Measurements from ENCODE around the gene UBN2.

GRCh38 chr7:139345042-139345441 lies 114.0 kb downstream of the UBN2 start:
- TF ChIP-seq, protein P1, sequence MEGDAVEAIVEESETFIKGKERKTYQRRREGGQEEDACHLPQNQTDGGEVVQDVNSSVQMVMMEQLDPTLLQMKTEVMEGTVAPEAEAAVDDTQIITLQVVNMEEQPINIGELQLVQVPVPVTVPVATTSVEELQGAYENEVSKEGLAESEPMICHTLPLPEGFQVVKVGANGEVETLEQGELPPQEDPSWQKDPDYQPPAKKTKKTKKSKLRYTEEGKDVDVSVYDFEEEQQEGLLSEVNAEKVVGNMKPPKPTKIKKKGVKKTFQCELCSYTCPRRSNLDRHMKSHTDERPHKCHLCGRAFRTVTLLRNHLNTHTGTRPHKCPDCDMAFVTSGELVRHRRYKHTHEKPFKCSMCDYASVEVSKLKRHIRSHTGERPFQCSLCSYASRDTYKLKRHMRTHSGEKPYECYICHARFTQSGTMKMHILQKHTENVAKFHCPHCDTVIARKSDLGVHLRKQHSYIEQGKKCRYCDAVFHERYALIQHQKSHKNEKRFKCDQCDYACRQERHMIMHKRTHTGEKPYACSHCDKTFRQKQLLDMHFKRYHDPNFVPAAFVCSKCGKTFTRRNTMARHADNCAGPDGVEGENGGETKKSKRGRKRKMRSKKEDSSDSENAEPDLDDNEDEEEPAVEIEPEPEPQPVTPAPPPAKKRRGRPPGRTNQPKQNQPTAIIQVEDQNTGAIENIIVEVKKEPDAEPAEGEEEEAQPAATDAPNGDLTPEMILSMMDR (IDR thresholded peaks at IDR 0.05 in 8 of 11, conservative IDR thresholded peaks at IDR 0.05 in 3 of 11) = no peak
- no peak for TF ChIP-seq POLR2AphosphoS5 (IDR thresholded peaks at IDR 0.05)

Measured in spleen (tissue), 7 donors.